LNCaP clone FGC (cell line): ENCODE measurements around the gene CABYR.

ENCODE experiments used
- DNase-seq: peaks from one replicate; pipeline ENCODE4 v3.0.0-alpha.2; 2011; ENCODE audit warnings: low read depth
- H3K4me3 ChIP-seq: 2 replicates; pipeline ENCODE4 v1.5.1; 2011; ENCODE audit warnings: mild to moderate bottlenecking, low read depth, low read length, control low read depth
- CTCF ChIP-seq: IDR thresholded peaks from 2 replicates; pipeline ENCODE4 v1.5.1; 2012; ENCODE audit warnings: mild to moderate bottlenecking; ENCODE audit not compliant: control insufficient read depth, insufficient read depth; ENCODE audit errors: extremely low read depth

Gene CABYR

GRCh38 chr18:24153397-24153796, 14.5 kb downstream of the CABYR start:
- no peak for DNase-seq
- TF ChIP-seq CTCF = no peak
- H3K4me3 ChIP-seq = no peak overlapping the region

GRCh38 chr18:24157855-24158254, 19.0 kb downstream of the CABYR start:
- no peak overlapping the region for H3K4me3 ChIP-seq
- no peak for TF ChIP-seq CTCF
- no peak for DNase-seq

- no peak for DNase-seq
- H3K4me3 ChIP-seq = no peak overlapping the region
- no peak for TF ChIP-seq CTCF
Observed at GRCh38 chr18:24160086-24160485, 21.2 kb downstream of the CABYR start.

- H3K4me3 ChIP-seq = no peak overlapping the region
- no peak for DNase-seq
- no peak for TF ChIP-seq CTCF
Observed at GRCh38 chr18:24161304-24161703, 22.4 kb downstream of the CABYR start.

GRCh38 chr18:24168496-24168895, 29.6 kb downstream of the CABYR start:
- TF ChIP-seq CTCF = no peak
- H3K4me3 ChIP-seq = no peak overlapping the region
- no peak for DNase-seq

- no peak for DNase-seq
- no peak for TF ChIP-seq CTCF
Observed at GRCh38 chr18:24170360-24170759, 31.5 kb downstream of the CABYR start.

GRCh38 chr18:24173997-24174396, 35.1 kb downstream of the CABYR start:
- TF ChIP-seq CTCF = no peak
- no peak overlapping the region for H3K4me3 ChIP-seq
- no peak for DNase-seq

More at GRCh38 chr18:24170360-24170759, 31.5 kb downstream of the CABYR start:
- no peak overlapping the region for H3K4me3 ChIP-seq
